PC-9 (cell line): Measurements from ENCODE around the gene RENBP.

Source experiments
- EZH2 ChIP-seq: fragments of 200-600 bp; sonication (generic); IDR thresholded peaks from 2 replicates; pipeline ENCODE4 v1.8.0; 2017; ENCODE audit warnings: antibody characterized with exemption, low read depth
- TF ChIP-seq, protein P1 (sequence below): fragments of 200-600 bp; sonication (generic); conservative IDR thresholded peaks from 2 replicates; pipeline ENCODE4 v1.6.1; 2017; ENCODE audit warnings: mixed run types, antibody characterized with exemption, mild to moderate bottlenecking, moderate library complexity

DNA sequence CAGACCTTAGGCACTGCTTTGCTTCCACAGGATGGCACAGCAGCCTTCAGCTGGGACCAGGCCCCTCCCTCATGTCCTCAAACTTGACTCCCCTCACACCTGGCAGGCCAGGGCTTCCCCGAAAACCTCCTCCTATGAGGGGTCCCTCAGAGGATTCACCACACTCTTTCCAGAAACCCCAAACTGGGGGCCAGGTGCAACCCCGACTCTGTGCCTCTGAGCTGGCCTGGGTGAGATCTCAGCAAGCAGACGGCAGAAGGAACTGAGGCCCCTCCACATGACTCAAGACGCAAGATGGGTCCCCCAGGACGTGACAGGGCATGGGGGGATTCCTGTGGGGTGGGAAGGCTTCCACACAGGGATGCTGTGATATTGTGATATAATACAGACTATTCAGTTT lies 21.0 kb upstream of the RENBP start:
- TF ChIP-seq, protein P1, sequence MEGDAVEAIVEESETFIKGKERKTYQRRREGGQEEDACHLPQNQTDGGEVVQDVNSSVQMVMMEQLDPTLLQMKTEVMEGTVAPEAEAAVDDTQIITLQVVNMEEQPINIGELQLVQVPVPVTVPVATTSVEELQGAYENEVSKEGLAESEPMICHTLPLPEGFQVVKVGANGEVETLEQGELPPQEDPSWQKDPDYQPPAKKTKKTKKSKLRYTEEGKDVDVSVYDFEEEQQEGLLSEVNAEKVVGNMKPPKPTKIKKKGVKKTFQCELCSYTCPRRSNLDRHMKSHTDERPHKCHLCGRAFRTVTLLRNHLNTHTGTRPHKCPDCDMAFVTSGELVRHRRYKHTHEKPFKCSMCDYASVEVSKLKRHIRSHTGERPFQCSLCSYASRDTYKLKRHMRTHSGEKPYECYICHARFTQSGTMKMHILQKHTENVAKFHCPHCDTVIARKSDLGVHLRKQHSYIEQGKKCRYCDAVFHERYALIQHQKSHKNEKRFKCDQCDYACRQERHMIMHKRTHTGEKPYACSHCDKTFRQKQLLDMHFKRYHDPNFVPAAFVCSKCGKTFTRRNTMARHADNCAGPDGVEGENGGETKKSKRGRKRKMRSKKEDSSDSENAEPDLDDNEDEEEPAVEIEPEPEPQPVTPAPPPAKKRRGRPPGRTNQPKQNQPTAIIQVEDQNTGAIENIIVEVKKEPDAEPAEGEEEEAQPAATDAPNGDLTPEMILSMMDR, result no peak
- TF ChIP-seq EZH2, result no peak
